K562 (cell line): Measurements from ENCODE around the gene MINDY3. TPM values are rescaled to one million over a fixed set of nuclear protein-coding genes. Genes with fewer than 3 reads are reported as not detected.

Source experiments
- ATAC-seq: fragments of 200-7000 bp; cut with Tn5 transposase; 3 replicates; pipeline ENCODE4 v1.9.1; 2020; ENCODE audit warnings: moderate library complexity
- BruUV-seq: library from RNA; stranded (reverse); fragments of 400-500 nt; replicated peaks from 2 replicates; lab custom pipeline; 2021; lab: Mats Ljungman, UMichigan
- CTCF ChIA-PET: fragments of 300-600 bp; formaldehyde crosslinking; extraction: SDS; loops from one replicate; lab custom pipeline; 2021; ENCODE audit warnings: low intra/inter-chr PET ratio; lab: Yijun Ruan, JAX
- POLR2A ChIA-PET: fragments of 300-600, 350-650 bp; sonication (Branson Sonifier 250); formaldehyde crosslinking; extraction: SDS; loops from one replicate; lab custom pipeline; 2021; ENCODE audit warnings: antibody characterized with exemption, inconsistent platforms; lab: Yijun Ruan, JAX
- DNase-seq, 4 experiments: peaks; one replicate each; pipeline versions ENCODE4 v3.0.0 to v3.0.0-alpha.2; 2011 to 2018; ENCODE audit warnings: low spot score in 3 of 4, mixed read lengths in 3 of 4; ENCODE audit errors: extremely low read depth in 1 of 4
- FAIRE-seq: peaks from 2 replicates; lab custom pipeline; 2011; peaks lifted over from hg19 to GRCh38; lab: Jason Lieb, UNC
- H2AFZ ChIP-seq: 2 replicates; pipeline ENCODE4 v1.6.0; 2011; ENCODE audit warnings: low read depth, low read length, control low read depth, inconsistent platforms
- H3K27ac ChIP-seq: fragments of 200-600 bp; 3 replicates; pipeline ENCODE4 v1.8.0; 2011; ENCODE audit warnings: low read depth, mild to moderate bottlenecking, control low read depth, inconsistent platforms, low read length, moderate library complexity, mixed read lengths; ENCODE audit errors: extremely low read depth
- H3K27me3 ChIP-seq, 2 experiments: fragments of 300-600 bp in 1 of 2; 2 replicates in 1 of 2; 3 replicates in 1 of 2; pipeline versions ENCODE4 v1.6.0 to v1.8.0; 2011; ENCODE audit warnings: inconsistent platforms in 2 of 2, low read length in 2 of 2, mild to moderate bottlenecking in 1 of 2, mixed read lengths in 1 of 2, moderate library complexity in 1 of 2; ENCODE audit not compliant: control insufficient read depth in 2 of 2, insufficient read depth in 2 of 2
- H3K36me3 ChIP-seq: fragments of 300-600 bp; 3 replicates; pipeline ENCODE4 v1.8.0; 2011; ENCODE audit warnings: mild to moderate bottlenecking, low read length, inconsistent platforms; ENCODE audit not compliant: control insufficient read depth, insufficient read depth
- H3K4me1 ChIP-seq, 2 experiments: fragments of 200-600 bp in 1 of 2; replicated peaks in 1 of 2; 2 replicates in 1 of 2; 3 replicates in 1 of 2; pipeline versions ENCODE4 v1.5.1 to v1.8.0; 2011; ENCODE audit warnings: inconsistent platforms in 2 of 2, low read length in 2 of 2, mild to moderate bottlenecking in 1 of 2, mixed read lengths in 1 of 2, moderate library complexity in 1 of 2; ENCODE audit not compliant: control insufficient read depth in 2 of 2, insufficient read depth in 2 of 2
- H3K4me2 ChIP-seq: 2 replicates; pipeline ENCODE4 v1.6.1; 2011; ENCODE audit warnings: low read length, control low read depth, inconsistent platforms, mixed read lengths; ENCODE audit not compliant: insufficient read depth
- H3K4me3 ChIP-seq: fragments of 200-600 bp; sonication (generic), shearing (Covaris generic); 2 replicates; pipeline ENCODE4 v1.5.1; 2016; ENCODE audit warnings: control low read depth, inconsistent platforms
- H3K79me2 ChIP-seq: fragments of 200-600 bp; 3 replicates; pipeline ENCODE4 v1.8.0; 2011; ENCODE audit warnings: low read length, inconsistent platforms; ENCODE audit not compliant: control insufficient read depth, insufficient read depth
- H3K9ac ChIP-seq, 2 experiments: 2 replicates each; pipeline versions ENCODE4 v1.6.0 to v1.6.1; 2011; ENCODE audit warnings: low read depth in 2 of 2, low read length in 2 of 2, control low read depth in 1 of 2, inconsistent platforms in 1 of 2, mild to moderate bottlenecking in 1 of 2, mixed read lengths in 1 of 2; ENCODE audit not compliant: insufficient read depth in 1 of 2
- H3K9me1 ChIP-seq: one replicate; pipeline ENCODE4 v1.6.0; 2011; ENCODE audit warnings: inconsistent platforms, mild to moderate bottlenecking, low read length, moderate library complexity; ENCODE audit not compliant: control insufficient read depth, insufficient read depth
- H3K9me3 ChIP-seq: replicated peaks from 2 replicates; pipeline ENCODE4 v1.5.1; 2011; ENCODE audit warnings: low read depth, low read length, inconsistent platforms; ENCODE audit not compliant: control insufficient read depth, insufficient read depth
- H4K20me1 ChIP-seq: replicated peaks from 2 replicates; pipeline ENCODE4 v1.6.1; 2011; ENCODE audit warnings: low read length, inconsistent platforms, mixed read lengths; ENCODE audit not compliant: control insufficient read depth, insufficient read depth
- ATF4 ChIP-seq: fragments of 450-650 bp; formaldehyde crosslinking; IDR thresholded peaks from 2 replicates; pipeline ENCODE4 v1.4.0; 2022; ENCODE audit warnings: mild to moderate bottlenecking, moderate library complexity
- CHD1 ChIP-seq: fragments of 200-600 bp; sonication (generic); IDR thresholded peaks from one replicate; pipeline ENCODE4 v1.6.1; 2012; ENCODE audit warnings: mild to moderate bottlenecking, moderate library complexity, low read length, inconsistent platforms
- HINFP ChIP-seq: fragments of 450-650 bp; conservative IDR thresholded peaks from 2 replicates; pipeline ENCODE4 v1.6.1; 2016; ENCODE audit warnings: missing genetic modification characterization, low read depth, mild to moderate bottlenecking, control low read depth, missing compliant biosample characterization
- KHSRP ChIP-seq: fragments of 450-650 bp; IDR thresholded peaks from 2 replicates; pipeline ENCODE4 v1.6.1; 2017
- SNIP1 ChIP-seq: fragments of 450-650 bp; IDR thresholded peaks from 2 replicates; pipeline ENCODE4 v1.7.1; 2017; ENCODE audit warnings: low read depth, mild to moderate bottlenecking
- ZNF134 ChIP-seq: fragments of 250-450 bp; sonication (Bioruptor Pico); conservative IDR thresholded peaks from 2 replicates; pipeline ENCODE4 v1.4.0; 2020
- ZNF232 ChIP-seq: sonication (generic); formaldehyde crosslinking; IDR thresholded peaks from 2 replicates; pipeline ENCODE4 v1.8.0; 2022; ENCODE audit warnings: mild to moderate bottlenecking, missing genetic modification reagents
- ZNF3 ChIP-seq: fragments of 250-450 bp; sonication (Bioruptor Pico); IDR thresholded peaks from 2 replicates; pipeline ENCODE4 v1.5.0; 2021; ENCODE audit warnings: mild to moderate bottlenecking, moderate library complexity
- ZNF324 ChIP-seq: fragments of 250-450 bp; sonication (Bioruptor Pico); IDR thresholded peaks from 2 replicates; pipeline ENCODE4 v1.4.0; 2020; ENCODE audit warnings: mild to moderate bottlenecking
- ZNF407 ChIP-seq: fragments of 450-650 bp; IDR thresholded peaks from 2 replicates; pipeline ENCODE4 v1.6.1; 2016; ENCODE audit warnings: low read depth
- ZNF639 ChIP-seq, 2 experiments: fragments of 200-800 bp in 1 of 2; sonication (Bioruptor generic) in 1 of 2; sonication (generic) in 1 of 2; formaldehyde crosslinking in 1 of 2; IDR thresholded peaks in 1 of 2; conservative IDR thresholded peaks in 1 of 2; 2 replicates each; pipeline versions ENCODE4 v1.5.0 to v1.6.1; 2016 to 2020; ENCODE audit warnings: missing compliant biosample characterization in 1 of 2, missing genetic modification characterization in 1 of 2, missing genetic modification reagents in 1 of 2
- ZNF77 ChIP-seq: fragments of 250-450 bp; sonication (Bioruptor Pico); IDR thresholded peaks from 2 replicates; pipeline ENCODE4 v1.5.0; 2020
- in situ Hi-C: fragments of 300-500 bp; cut with MboI; formaldehyde crosslinking; loops from 4 replicates; pipeline ENCODE4 v1.15.0; 2018; ENCODE audit warnings: inconsistent platforms, mixed read lengths
- intact Hi-C: fragments of 100-400 bp; cut with micrococcal nuclease; formaldehyde crosslinking; loops from 2 replicates; pipeline ENCODE4 v1.14.2; 2022
- polyA plus RNA-seq, 8 experiments: library from polyadenylated mRNA; depleted of rRNA in 4 of 8; stranded (reverse) in 5 of 8; unstranded in 3 of 8; fragments of >200 nt; fragmentation: Nextera tagmentation in 2 of 8; fragmentation: Illumina TruSeq in 1 of 8; extraction: Ambion mirVana in 2 of 8; extraction: Trizol in 1 of 8; gene quantifications; 2 replicates each; pipeline versions ENCODE4 v1.2.1 to v1.2.3, GENCODE V29; 2011 to 2014; ENCODE audit warnings: inconsistent platforms in 1 of 8, missing spikeins in 1 of 8
- total RNA-seq, 7 experiments: library from RNA; depleted of rRNA in 6 of 7; stranded (reverse); fragments of >200 nt in 6 of 7; fragmentation: Illumina TruSeq in 2 of 7; extraction: Trizol in 2 of 7; gene quantifications; 2 replicates each; pipeline versions ENCODE4 v1.2.1 to v1.2.3, GENCODE V29; 2011 to 2021; ENCODE audit warnings: low replicate concordance in 1 of 7

Gene MINDY3
- total and polyA plus RNA-seq, 9 of the 15 experiments (the other 6 are each of a cell fraction or from before 2014, with no cell fraction given) = 14.0 to 35.9 (median 23.6) TPM

- ATAC-seq (no peak), DNase-seq (no peak), FAIRE-seq (no peak)
- H3K4me2 ChIP-seq = no peak overlapping the region
- peak overlapping the region; percentile 16; the same call in 1 of the 2 replicates for H2AFZ ChIP-seq
- in situ Hi-C loops = no loop called here
- H3K27ac ChIP-seq = no peak overlapping the region
- no peaks in the 10 kb centered on the region for H3K27me3 ChIP-seq
- ChIA-PET CTCF (no interaction called here), POLR2A (no interaction called here)
- no TSS peak for BruUV-seq
- no peak overlapping the region for H3K9ac ChIP-seq
- H3K79me2 ChIP-seq = no peaks in the 10 kb centered on the region
- peaks cover 0 to under 1% of the 10 kb centered on the region in 2 experiments; a peak in 1 of 5 replicates for H3K4me1 ChIP-seq
- no peaks in the 10 kb centered on the region for H4K20me1 ChIP-seq
- intact Hi-C loops = no loop called here
- H3K9me1 ChIP-seq = no peaks in the 10 kb centered on the region
- no peak overlapping the region for H3K4me3 ChIP-seq
- no peaks in the 10 kb centered on the region for H3K36me3 ChIP-seq
- no peaks in the 10 kb centered on the region for H3K9me3 ChIP-seq
- TF ChIP-seq ZNF639 (CRISPR knock-in tag; conservative IDR thresholded peaks at IDR 0.05 in 1 of 2, IDR thresholded peaks at IDR 0.05 in 1 of 2) (no peak), HINFP (tag) (no peak), CHD1 (no peak), SNIP1 (no peak), ZNF232 (CRISPR knock-in tag) (no peak), KHSRP (no peak), ZNF134 (no peak), ZNF77 (CRISPR knock-in tag) (no peak), ZNF324 (no peak), ZNF407 (no peak), ZNF3 (CRISPR knock-in tag) (no peak), ATF4 (no peak)
These were observed 101.0 kb downstream of the MINDY3 start for GRCh38 chr10:15759265-15759664.
